Type B pancreatic cell (in vitro differentiated cells): ENCODE data around the gene RIMBP2. TPM values are rescaled to one million over a fixed set of nuclear protein-coding genes. Genes with fewer than 3 reads are reported as not detected.

Experiments
- DNase-seq: peaks from one replicate; pipeline ENCODE4 v3.0.0; 2021; ENCODE audit warnings: mixed read lengths; ENCODE audit not compliant: unreplicated experiment; ENCODE audit errors: extremely low spot score
- H3K27ac Mint-ChIP-seq: 2 replicates; pipeline ENCODE4 v1.8.0; 2021; ENCODE audit warnings: mild to moderate bottlenecking, mixed read lengths
- H3K27me3 Mint-ChIP-seq: 2 replicates; pipeline ENCODE4 v1.8.0; 2021; ENCODE audit warnings: mixed read lengths
- H3K36me3 Mint-ChIP-seq: 2 replicates; pipeline ENCODE4 v1.8.0; 2021; ENCODE audit warnings: mixed read lengths
- H3K4me1 Mint-ChIP-seq: one replicate; pipeline ENCODE4 v1.8.0; 2021; ENCODE audit warnings: mixed read lengths; ENCODE audit not compliant: unreplicated experiment
- H3K4me3 Mint-ChIP-seq: 2 replicates; pipeline ENCODE4 v1.8.0; 2021; ENCODE audit warnings: mild to moderate bottlenecking, mixed read lengths
- H3K9me3 Mint-ChIP-seq: 2 replicates; pipeline ENCODE4 v1.8.0; 2021; ENCODE audit warnings: mixed read lengths
- total RNA-seq: library from RNA; stranded (reverse); gene quantifications from 2 replicates; pipeline ENCODE4 v1.2.1, GENCODE V29; 2021; ENCODE audit warnings: low replicate concordance
- TF ChIP-seq, protein P1 (sequence below): fragments of 200-600 bp; sonication (generic); conservative IDR thresholded peaks from 2 replicates; pipeline ENCODE4 v1.5.0; 2021; ENCODE audit warnings: antibody characterized with exemption, mild to moderate bottlenecking

The RIMBP2 gene
- total RNA-seq, 1 donor from 2014 or later, result 23.7 TPM

GRCh38 chr12:130449291-130449690, 266.8 kb downstream of the RIMBP2 start:
- DNase-seq, result no peak
- H3K4me1 Mint-ChIP-seq, result no peaks in the 10 kb centered on the region
- TF ChIP-seq, protein P1, sequence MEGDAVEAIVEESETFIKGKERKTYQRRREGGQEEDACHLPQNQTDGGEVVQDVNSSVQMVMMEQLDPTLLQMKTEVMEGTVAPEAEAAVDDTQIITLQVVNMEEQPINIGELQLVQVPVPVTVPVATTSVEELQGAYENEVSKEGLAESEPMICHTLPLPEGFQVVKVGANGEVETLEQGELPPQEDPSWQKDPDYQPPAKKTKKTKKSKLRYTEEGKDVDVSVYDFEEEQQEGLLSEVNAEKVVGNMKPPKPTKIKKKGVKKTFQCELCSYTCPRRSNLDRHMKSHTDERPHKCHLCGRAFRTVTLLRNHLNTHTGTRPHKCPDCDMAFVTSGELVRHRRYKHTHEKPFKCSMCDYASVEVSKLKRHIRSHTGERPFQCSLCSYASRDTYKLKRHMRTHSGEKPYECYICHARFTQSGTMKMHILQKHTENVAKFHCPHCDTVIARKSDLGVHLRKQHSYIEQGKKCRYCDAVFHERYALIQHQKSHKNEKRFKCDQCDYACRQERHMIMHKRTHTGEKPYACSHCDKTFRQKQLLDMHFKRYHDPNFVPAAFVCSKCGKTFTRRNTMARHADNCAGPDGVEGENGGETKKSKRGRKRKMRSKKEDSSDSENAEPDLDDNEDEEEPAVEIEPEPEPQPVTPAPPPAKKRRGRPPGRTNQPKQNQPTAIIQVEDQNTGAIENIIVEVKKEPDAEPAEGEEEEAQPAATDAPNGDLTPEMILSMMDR, result no peak
- no peaks in the 10 kb centered on the region for H3K36me3 Mint-ChIP-seq
- H3K9me3 Mint-ChIP-seq, result no peaks in the 10 kb centered on the region
- no peaks in the 10 kb centered on the region for H3K27me3 Mint-ChIP-seq
- no peak overlapping the region for H3K4me3 Mint-ChIP-seq
- H3K27ac Mint-ChIP-seq, result no peak overlapping the region

- no peak for DNase-seq
- no peak overlapping the region for H3K27ac Mint-ChIP-seq
- H3K4me1 Mint-ChIP-seq, result no peaks in the 10 kb centered on the region
- no peaks in the 10 kb centered on the region for H3K27me3 Mint-ChIP-seq
- no peaks in the 10 kb centered on the region for H3K9me3 Mint-ChIP-seq
- no peaks in the 10 kb centered on the region for H3K36me3 Mint-ChIP-seq
- TF ChIP-seq, protein P1, result no peak
- no peak overlapping the region for H3K4me3 Mint-ChIP-seq
Measured at GRCh38 chr12:130448044-130448821, 267.9 kb downstream of the RIMBP2 start.

GRCh38 chr12:130447655-130447965, 268.5 kb downstream of the RIMBP2 start:
- H3K4me3 Mint-ChIP-seq, result no peak overlapping the region
- no peak for DNase-seq
- H3K27me3 Mint-ChIP-seq, result no peaks in the 10 kb centered on the region
- no peak overlapping the region for H3K27ac Mint-ChIP-seq
- no peaks in the 10 kb centered on the region for H3K9me3 Mint-ChIP-seq
- no peaks in the 10 kb centered on the region for H3K4me1 Mint-ChIP-seq
- TF ChIP-seq, protein P1, result no peak
- peaks cover 3% of the 10 kb centered on the region for H3K36me3 Mint-ChIP-seq

DNA sequence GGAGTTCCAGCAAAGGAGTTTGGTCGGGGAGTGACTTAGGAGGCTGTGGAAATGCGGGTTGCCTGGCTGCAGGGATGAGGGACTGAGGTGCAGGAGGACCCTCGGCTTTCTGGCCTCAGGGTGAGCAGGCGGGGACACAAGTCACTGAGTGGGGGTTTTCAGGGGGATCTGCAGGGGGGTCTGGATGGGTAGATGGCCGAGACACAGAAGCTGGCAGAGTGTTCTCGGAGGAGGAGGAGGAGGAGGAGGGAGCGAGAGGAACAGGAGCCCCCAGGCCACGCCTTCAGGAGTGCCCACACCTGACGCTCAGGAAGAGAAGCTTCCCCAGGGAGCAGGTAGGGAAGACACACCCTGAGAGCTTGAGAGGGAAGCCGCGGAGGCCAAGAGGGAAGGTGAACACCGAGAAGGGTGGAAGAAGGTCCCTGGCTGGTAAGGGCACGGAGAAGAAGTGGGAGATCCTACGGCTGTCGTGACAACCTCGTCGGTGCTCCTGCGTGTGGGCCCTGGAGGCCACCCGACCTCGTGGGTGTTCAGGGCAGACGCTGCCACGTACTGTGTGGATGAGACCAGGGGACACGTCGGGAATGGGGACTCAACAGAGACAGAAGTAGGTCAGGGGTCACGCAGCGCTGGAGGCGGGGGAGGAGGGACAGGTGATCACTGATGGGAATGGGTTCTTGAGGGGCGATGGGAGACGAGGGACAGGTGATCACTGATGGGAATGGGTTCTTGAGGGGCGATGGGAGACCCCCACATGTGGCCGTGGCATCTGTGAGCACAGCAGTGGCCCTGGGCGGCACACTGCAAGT, 269.0 kb downstream of the RIMBP2 start:
- peaks cover 4% of the 10 kb centered on the region for H3K36me3 Mint-ChIP-seq
- no peaks in the 10 kb centered on the region for H3K27me3 Mint-ChIP-seq
- H3K27ac Mint-ChIP-seq, result no peak overlapping the region
- TF ChIP-seq, protein P1, result no peak
- H3K9me3 Mint-ChIP-seq, result no peaks in the 10 kb centered on the region
- H3K4me3 Mint-ChIP-seq, result no peak overlapping the region
- no peak for DNase-seq
- no peaks in the 10 kb centered on the region for H3K4me1 Mint-ChIP-seq

- Mint-ChIP-seq H3K4me3 (no peak overlapping the region), H3K27me3 (no peaks in the 10 kb centered on the region), H3K36me3 (peaks cover 4% of the 10 kb centered on the region), H3K9me3 (no peaks in the 10 kb centered on the region), H3K4me1 (no peaks in the 10 kb centered on the region), H3K27ac (no peak overlapping the region)
- TF ChIP-seq, protein P1, result no peak
- no peak for DNase-seq
Measured at GRCh38 chr12:130444986-130445385, 271.1 kb downstream of the RIMBP2 start.
